IPS-NIHi11 (cell line): ENCODE results near the gene CIITA.
"Not testable (repeated sequence)": the region's sequence is repeated elsewhere in the genome, so short reads cannot be mapped to it uniquely, and the experiment has no call there.

Source experiments
- DNase-seq: peaks from one replicate; pipeline ENCODE4 v3.0.0; 2012; ENCODE audit warnings: mixed read lengths, low spot score

The CIITA gene

DNA sequence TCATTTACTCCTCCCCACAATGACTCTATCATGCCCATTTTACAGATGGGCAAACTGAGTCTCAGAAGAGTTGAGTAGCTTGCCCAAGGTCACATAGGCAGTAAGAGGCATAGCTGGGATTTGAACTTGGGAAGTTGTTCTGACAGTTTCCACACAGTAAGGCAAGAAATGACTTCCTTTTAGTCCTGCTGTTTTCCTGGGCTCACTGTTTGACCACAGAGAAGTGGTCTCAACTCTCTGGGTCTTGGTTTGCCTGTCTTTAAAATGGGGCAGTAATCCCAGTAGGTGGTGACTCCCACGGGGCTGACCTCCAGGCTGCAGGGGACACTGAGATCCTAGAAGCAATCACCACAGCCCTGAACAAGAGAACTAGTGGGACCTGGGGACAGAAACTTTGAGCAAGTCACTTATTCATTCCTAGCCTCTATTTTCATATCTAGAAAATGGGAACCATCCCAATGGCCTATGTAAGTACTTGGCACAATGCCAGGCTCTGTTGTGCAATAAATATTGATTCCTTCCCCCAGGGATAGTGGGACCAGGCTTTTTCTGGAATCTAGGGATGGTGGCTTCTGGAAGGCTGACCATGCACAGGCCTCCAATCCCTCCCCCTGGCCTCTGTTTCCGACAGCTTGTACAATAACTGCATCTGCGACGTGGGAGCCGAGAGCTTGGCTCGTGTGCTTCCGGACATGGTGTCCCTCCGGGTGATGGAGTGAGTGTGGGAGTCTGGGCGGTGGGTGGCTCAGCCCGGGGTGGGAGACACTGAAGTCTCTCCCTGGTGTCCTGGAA is 44.7 kb downstream of the CIITA start:
- no peak for DNase-seq

DNA sequence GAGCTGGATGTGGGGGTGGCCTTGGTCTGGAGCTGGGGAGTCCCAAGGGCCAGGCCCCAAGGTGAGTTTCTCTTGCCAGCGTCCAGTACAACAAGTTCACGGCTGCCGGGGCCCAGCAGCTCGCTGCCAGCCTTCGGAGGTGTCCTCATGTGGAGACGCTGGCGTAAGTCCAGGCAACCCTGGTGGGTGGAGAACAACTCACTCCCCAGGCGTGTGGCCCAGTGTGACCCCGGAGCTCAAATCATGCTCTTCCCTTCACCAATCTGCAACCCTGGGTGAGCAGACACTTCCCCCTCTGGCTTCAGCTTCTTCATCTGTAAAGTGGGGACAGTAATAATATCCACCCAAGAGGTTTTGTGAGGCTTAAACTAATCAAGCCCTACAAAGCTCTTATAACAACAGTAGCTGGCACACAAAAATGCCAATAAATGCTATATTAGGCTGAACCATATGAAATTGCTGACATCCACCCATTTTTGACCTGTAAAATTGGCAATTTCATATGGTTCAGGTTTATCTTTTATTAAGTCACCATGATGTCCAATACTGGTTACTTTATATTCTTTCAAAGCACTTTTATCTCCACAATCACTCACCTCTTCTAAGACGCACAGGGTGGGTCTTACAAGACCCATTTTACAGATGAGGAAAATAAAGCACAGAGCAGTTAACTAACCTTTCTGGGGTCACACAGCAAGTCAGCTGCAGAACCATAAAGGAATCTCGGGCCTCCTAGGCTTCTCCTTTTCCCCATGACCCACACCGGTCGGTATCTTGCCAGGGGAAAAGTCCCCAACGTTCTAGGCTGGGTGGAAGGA is 45.5 kb downstream of the CIITA start:
- DNase-seq = no peak

- DNase-seq = no peak
Measured at GRCh38 chr16:10923146-10923649, 46.2 kb downstream of the CIITA start.

- DNase-seq = no peak
Measured at GRCh38 chr16:10923650-10924214, 46.7 kb downstream of the CIITA start.

GRCh38 chr16:10925285-10925684 is 48.3 kb downstream of the CIITA start:
- not testable (repeated sequence) for DNase-seq

DNA sequence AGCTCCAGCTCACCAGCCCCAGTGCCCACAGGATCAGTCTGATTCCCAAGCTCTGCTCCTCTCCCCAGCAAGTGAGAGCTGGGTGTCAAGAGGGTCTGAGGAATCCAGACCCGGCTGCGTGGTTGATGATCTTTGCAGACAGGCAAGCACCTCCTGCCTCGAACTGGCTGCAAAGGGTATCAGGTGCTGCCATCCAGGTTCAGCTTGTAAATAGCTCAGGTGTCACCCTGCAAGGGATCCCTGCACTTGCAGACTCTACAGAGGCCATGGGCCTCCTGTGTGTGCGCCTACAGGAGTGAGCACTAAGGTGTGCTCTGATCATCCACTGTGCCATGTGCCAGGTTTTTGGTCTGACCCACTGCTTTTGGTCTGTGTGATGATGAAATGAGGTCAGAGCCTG is 49.1 kb downstream of the CIITA start:
- no peak for DNase-seq

DNA sequence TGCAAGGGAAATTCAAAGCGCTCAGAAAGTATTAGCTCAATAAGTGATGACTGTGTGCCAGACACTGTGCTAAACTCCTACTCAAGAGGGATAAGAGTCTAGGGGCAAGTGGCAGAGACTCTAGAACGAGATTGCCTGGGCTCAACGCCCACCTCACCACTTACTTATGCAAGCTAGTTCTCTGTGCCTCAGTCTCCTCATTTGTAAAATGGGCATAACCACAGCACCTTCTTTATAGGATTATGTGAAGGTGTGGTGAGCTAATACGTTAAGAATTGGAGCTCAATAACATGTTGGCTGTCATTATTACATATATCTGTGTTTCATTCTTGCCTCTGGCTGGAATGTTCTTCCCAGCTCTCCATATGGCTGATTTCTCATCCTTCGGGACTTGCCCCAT is 49.9 kb downstream of the CIITA start:
- no peak for DNase-seq

GRCh38 chr16:10927497-10928112 is 50.6 kb downstream of the CIITA start:
- no peak for DNase-seq

GRCh38 chr16:10929097-10929496 is 52.1 kb downstream of the CIITA start:
- not testable (repeated sequence) for DNase-seq

GRCh38 chr16:10929853-10930754 is 53.1 kb downstream of the CIITA start:
- no peak for DNase-seq

DNA sequence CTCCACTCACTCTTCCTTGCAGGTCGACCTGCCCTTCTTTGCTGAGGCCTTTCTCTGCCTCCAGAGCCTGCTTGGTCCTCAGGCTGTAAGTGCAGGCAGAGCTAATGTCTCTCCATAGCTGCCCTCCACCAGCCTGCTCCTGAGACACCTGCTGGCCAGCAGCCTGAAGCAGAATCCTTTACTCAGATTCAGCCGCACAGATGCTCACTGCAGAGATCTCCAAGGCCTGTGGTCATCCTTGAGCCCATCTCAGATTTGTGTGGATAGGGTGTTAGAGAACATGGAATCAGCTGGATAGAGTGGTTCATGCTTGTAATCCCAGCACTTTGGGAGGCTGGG is 53.7 kb downstream of the CIITA start:
- DNase-seq = no peak

DNA sequence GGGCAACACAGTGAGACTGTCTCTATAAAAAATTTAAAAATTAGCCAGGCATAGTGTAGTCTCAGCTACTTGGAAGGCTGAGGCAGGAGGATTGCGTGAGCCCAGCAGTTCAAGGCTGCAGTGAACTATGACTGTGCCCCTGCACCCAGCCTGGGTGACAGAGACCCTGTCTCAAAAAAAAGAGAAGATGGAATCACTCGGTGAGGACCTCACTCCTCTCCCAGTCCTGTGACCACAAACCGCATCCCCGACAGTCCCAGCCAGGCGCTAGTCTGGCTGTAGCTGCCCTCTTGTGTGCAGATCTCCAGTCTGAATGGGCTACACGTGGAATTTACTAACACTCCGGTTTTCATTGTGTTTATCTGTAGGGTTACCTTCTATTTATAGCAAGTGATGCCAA is 54.1 kb downstream of the CIITA start:
- DNase-seq = no peak

DNA sequence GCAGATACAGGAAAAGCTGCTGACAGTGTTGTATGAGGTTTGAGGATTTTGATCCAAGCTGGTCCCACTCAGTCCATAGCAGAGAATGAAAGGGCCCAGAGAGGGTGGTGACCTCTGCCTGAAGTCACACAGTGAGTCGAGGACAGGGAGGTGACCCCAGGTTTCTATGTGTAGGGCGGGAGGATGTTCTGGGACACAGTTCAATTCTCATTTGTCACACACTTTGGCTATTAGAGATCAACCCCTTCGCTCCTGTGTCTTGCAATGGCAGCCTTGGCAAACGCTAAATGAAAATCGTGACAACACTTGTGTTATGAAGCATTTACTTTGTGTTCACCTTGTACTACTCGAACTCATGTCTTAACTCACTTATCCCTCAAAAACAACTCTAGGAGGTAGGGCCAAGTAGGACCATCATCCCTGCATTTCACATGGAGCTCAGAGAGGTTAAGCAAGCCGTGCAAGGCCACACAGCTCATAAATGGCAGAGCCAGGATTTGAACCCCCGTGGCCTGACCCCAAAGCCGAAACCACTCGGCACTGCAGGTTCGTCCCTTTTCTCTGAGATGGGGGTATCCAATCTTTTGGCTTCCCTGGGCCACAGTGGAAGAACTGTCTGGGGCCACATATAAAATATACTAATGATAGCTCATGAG is 55.1 kb downstream of the CIITA start:
- DNase-seq = no peak

DNA sequence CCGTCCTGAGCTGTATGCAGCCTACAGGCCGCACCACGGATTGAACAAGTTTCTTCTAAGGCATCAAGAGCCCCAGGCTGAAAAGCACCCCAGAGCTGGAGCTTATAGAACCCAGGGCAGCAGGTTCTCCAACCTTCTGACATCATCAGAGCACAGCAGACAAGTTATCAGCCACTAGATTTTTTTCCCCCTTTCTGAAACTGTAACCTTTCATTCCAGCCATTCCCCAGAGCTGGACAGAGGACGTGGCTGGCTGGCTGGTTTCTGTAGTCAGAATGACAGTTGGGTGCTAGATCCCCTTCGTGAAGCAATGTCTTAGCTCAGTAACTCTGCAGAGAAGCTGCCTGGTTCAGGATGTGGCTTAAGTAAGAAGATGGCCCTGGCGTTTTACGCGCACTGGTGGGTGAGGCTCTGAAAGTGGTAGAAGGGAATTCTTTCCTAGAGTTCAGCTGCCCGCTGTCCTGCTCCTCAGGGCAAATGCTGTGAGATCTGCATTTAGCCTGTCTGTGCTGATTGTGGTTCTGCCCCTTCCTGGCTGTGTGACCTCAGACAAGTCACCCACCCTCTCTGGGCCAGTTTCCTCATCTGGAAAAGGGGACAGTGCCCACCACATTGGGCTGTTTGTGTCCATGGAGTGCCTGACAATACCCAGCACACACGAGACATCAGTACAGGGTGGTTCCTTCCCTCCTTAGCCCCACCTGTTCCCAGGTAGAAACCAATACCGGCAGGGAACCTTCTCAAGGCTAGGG is 56.1 kb downstream of the CIITA start:
- no peak for DNase-seq

DNA sequence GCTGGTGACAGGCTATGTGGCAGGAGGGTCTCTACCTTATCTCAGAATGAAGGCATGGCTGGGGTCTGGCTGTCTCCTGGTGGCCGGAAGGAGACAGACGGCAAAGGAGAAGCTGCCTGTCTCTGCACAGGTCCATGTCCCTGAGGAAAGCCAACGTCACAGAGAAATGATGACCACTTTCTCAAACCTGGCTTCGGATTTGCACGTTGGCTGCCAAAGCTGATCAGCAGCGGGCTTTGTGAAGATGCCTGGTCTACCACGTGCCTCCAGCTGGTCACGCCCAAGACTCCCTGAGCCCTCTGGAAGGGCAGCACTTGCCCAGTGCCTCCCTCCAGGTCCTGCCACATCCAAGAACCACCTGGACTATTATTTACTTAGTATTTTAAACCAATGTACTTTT is 56.9 kb downstream of the CIITA start:
- DNase-seq = no peak

- DNase-seq = no peak
Measured at GRCh38 chr16:10934325-10935107, 57.5 kb downstream of the CIITA start.

DNA sequence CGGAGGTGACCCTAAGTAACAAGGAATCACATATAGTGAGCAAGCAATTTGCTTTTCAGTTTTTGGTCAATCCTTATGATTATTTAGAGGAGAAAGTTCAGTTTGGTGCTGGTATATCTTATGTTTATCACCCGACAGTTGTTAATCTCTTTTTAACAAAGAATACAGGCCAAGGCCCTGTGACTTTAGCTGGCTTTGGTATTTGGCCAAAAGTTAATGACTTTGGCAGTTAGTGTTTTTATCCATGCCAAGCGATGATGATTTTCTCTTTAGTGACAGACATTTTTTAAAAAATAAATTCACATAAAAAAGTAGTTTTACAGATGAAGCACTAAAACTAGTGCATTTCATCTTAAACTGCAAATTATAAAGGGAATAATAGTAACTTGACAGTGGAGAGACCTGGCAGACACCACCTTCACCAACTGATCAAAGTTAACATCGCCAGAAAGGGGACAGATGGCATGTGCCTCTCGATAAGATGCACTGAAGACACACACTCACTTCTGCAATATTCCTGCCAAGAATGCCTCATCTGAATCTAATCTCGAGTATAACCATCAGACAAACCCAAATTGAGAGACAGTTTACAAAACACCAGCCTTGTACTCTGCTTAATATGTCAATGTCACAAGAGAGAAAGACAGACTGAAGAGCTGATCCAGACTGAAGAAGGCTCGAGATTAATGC is 58.4 kb downstream of the CIITA start:
- DNase-seq = no peak

GRCh38 chr16:10936272-10936984 is 59.4 kb downstream of the CIITA start:
- no peak for DNase-seq
